ENCODE results near the gene LCE1F. TPM values are rescaled to one million over a fixed set of nuclear protein-coding genes. Genes with fewer than 3 reads are reported as not detected.

The LCE1F gene
- total RNA-seq, 1 donor = not detected

DNA sequence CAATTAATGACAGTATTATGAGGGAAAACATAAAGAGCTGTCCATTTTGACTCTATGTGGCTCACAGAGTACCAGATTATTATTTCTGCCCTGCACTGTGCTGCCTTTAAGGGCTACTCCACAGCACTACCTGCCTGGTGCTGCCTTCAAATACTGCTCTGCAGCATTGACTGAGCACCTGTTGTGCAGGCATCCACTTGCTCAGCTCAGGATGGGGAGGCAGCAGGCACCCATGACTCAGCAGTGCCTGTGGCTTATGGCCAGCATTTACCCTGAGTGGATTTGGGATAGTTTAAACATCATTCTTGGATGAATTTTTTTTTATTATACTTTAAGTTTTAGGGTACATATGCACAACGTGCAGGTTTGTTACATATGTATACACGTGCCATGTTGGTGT lies 18.1 kb upstream of the LCE1F start:
- H3K4me3 ChIP-seq (ENCODE audit: low read depth, low read length) = no peak overlapping the region
- no peak for TF ChIP-seq CTCF (IDR thresholded peaks at IDR 0.05; ENCODE audit: insufficient read depth, low read depth, low read length)
- no peak for DNase-seq (ENCODE audit: low read depth)

DNA sequence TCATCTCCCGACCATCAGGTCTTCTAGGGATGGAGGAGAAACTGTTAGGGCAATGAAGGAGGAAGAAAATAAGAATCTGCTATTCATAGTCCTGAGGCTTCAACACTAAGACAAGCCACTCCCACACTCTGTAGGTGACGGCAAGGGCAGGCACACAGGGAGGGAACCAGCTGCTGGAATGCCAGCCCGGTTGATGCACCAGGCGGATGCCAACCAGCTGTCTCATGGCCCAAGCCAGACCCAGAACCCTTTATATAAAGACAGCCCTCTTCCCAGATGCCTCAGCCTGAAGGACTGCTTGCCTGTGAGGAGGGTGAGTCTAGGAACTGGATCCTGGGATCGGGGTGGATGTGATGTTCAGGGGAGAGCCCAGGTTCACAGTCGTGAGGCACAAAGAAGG lies 17.2 kb upstream of the LCE1F start, which contains the start of gene KPRP:
Gene KPRP (plus strand): TSS at position 279 of the 400 bp plus-strand sequence. CDS start 1,564 bp downstream, outside the sequence.
- DNase-seq (ENCODE audit: low read depth) = no peak
- no peak within 1 kb of the TSS for H3K4me3 ChIP-seq (ENCODE audit: low read depth, low read length)
- TF ChIP-seq CTCF (IDR thresholded peaks at IDR 0.05; ENCODE audit: insufficient read depth, low read depth, low read length) = no peak

DNA sequence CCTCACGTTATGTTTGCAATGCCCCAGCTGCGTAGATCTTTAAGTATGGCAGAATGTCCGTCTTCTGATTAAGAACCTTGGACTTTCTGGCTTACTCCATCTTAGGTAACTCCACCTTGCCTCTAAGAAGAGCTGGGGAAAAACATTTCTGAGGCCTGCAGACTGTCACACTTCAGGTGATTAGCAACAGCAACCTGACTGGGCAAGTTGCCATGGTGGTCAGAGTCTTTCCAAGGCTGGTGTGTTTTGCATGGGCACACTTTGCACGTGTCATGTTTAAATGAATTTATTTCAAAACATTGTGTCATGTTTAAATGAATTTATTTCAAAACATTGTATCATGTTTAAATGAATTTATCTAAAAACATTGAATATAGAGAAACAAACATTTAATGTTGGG lies 16.3 kb upstream of the LCE1F start:
- no peak for TF ChIP-seq CTCF (IDR thresholded peaks at IDR 0.05; ENCODE audit: insufficient read depth, low read depth, low read length)
- H3K4me3 ChIP-seq (ENCODE audit: low read depth, low read length) = no peak overlapping the region
- DNase-seq (ENCODE audit: low read depth) = no peak

DNA sequence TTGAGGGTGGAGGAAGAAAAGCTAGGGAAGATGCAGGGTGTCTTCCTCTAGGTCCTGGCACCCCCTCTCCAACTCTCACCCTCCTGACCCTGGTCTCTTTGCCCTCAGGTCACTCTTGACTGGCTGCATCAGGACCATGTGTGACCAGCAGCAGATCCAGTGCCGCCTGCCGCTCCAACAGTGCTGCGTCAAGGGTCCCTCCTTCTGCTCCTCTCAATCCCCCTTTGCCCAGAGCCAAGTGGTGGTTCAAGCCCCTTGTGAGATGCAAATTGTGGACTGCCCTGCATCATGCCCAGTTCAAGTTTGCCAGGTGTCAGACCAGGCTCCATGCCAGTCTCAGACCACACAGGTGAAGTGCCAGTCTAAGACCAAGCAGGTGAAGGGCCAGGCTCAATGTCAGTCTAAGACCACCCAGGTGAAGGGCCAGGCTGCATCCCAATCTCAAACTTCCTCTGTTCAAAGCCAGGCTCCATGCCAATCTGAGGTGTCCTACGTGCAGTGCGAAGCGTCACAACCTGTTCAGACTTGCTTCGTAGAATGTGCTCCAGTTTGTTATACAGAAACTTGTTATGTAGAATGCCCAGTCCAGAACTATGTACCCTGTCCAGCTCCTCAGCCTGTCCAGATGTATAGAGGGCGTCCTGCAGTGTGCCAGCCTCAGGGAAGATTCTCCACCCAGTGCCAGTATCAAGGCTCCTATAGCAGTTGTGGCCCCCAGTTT lies 15.3 kb upstream of the LCE1F start:
- TF ChIP-seq CTCF (IDR thresholded peaks at IDR 0.05; ENCODE audit: insufficient read depth, low read depth, low read length) = no peak
- H3K4me3 ChIP-seq (ENCODE audit: low read depth, low read length) = no peak overlapping the region
- no peak for DNase-seq (ENCODE audit: low read depth)

GRCh38 chr1:152760551-152761190 lies 14.3 kb upstream of the LCE1F start:
- no peak for TF ChIP-seq CTCF (IDR thresholded peaks at IDR 0.05; ENCODE audit: insufficient read depth, low read depth, low read length)
- DNase-seq (ENCODE audit: low read depth) = no peak
- H3K4me3 ChIP-seq (ENCODE audit: low read depth, low read length) = no peak overlapping the region

GRCh38 chr1:152761609-152762213 lies 13.2 kb upstream of the LCE1F start:
- DNase-seq (ENCODE audit: low read depth) = no peak
- no peak for TF ChIP-seq CTCF (IDR thresholded peaks at IDR 0.05; ENCODE audit: insufficient read depth, low read depth, low read length)
- H3K4me3 ChIP-seq (ENCODE audit: low read depth, low read length) = no peak overlapping the region
